ENCODE data around the gene CADPS2. TPM values are rescaled to one million over a fixed set of nuclear protein-coding genes. Genes with fewer than 3 reads are reported as not detected.

The CADPS2 gene
- total RNA-seq, 1 donor from 2014 or later, result 4.4 TPM

DNA sequence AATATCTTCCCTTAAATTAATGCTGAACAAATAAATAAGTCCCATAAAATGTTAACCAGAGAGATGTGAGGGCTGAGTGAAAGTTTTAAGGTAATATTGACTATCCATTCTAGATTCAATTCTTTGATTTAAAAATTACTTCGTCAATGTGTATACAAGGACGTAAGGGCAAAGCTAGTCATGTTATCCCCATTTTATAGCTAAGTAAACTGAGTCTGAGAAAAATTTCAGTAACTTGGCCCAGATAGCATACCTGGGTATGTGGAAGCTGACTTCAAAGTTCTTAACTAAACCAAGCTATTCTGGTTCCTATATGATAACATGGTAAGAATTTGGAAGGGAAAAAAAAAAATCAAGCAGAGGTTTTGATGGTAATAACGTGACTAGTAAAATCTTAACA is 72.4 kb downstream of the CADPS2 start:
- no peak overlapping the region for H3K4me3 ChIP-seq (ENCODE audit: low read depth, low read length)
- TF ChIP-seq, protein P1, sequence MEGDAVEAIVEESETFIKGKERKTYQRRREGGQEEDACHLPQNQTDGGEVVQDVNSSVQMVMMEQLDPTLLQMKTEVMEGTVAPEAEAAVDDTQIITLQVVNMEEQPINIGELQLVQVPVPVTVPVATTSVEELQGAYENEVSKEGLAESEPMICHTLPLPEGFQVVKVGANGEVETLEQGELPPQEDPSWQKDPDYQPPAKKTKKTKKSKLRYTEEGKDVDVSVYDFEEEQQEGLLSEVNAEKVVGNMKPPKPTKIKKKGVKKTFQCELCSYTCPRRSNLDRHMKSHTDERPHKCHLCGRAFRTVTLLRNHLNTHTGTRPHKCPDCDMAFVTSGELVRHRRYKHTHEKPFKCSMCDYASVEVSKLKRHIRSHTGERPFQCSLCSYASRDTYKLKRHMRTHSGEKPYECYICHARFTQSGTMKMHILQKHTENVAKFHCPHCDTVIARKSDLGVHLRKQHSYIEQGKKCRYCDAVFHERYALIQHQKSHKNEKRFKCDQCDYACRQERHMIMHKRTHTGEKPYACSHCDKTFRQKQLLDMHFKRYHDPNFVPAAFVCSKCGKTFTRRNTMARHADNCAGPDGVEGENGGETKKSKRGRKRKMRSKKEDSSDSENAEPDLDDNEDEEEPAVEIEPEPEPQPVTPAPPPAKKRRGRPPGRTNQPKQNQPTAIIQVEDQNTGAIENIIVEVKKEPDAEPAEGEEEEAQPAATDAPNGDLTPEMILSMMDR (conservative IDR thresholded peaks at IDR 0.05; ENCODE audit: low read depth, low read length), result no peak
- no peak for DNase-seq (ENCODE audit: low read depth)

DNA sequence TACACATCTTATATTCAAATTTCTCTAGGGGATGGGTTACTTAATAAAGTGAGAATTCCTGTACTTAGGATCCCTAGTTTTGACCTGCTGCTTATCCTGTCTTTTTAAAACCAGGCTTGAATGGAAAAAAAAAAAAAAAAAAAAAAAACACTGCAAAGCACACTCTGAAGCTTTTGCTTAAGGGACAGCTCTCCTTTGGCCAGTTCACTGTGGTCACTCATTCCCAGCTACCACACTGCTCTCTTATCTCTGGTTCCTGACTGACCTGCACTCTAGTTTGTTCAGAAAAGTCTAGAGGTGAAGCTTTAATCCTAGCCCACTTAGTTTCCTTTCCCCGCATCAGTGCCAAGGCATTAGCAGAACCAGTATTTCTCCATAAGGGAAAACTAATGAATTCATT is 82.4 kb downstream of the CADPS2 start:
- no peak for DNase-seq (ENCODE audit: low read depth)
- TF ChIP-seq, protein P1 (conservative IDR thresholded peaks at IDR 0.05; ENCODE audit: low read depth, low read length), result no peak
- no peak overlapping the region for H3K4me3 ChIP-seq (ENCODE audit: low read depth, low read length)

DNA sequence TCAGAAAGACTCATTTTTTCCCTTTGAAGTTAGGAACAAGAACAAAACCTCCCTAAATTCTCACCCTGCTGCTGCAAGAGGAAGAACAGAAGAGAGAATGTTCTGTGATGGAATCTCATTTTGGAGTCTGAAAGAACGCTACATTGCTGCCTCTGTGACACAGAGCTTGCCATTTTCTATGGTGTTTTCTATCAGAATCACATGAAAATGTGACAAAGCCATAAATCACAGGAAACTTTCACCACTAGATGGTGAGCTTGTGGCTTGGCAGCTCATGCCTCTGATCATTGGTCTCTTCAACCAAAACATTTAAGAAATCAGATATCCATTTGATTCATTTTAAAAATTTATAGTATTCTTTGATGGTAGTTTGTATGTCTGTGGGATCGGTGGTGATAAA is 82.9 kb downstream of the CADPS2 start:
- no peak overlapping the region for H3K4me3 ChIP-seq (ENCODE audit: low read depth, low read length)
- DNase-seq (ENCODE audit: low read depth), result peak; percentile 13
- TF ChIP-seq, protein P1 (conservative IDR thresholded peaks at IDR 0.05; ENCODE audit: low read depth, low read length), result peak; percentile 65

DNA sequence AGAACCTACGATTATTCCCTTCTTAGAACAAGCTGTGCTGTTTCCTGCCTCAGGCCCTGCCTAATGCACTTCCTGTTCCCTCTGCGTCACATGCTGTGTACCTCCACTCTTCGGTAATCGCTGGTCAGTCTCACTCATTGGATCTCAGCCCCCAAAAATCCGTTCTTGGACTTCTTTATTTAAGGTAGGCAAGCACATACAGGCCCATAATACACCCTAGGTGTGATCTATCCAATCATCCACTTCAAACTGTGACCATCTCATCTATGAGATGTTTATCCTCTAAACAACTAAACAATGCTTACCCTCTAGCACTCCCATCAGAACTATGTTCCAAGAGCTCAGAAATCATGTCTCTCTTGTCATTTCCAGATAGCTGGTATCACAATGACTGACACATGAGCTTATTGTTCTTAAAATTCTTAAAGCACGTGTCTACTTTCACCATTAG is 83.9 kb downstream of the CADPS2 start:
- TF ChIP-seq, protein P1 (conservative IDR thresholded peaks at IDR 0.05; ENCODE audit: low read depth, low read length), result no peak
- H3K4me3 ChIP-seq (ENCODE audit: low read depth, low read length), result no peak overlapping the region
- DNase-seq (ENCODE audit: low read depth), result no peak

DNA sequence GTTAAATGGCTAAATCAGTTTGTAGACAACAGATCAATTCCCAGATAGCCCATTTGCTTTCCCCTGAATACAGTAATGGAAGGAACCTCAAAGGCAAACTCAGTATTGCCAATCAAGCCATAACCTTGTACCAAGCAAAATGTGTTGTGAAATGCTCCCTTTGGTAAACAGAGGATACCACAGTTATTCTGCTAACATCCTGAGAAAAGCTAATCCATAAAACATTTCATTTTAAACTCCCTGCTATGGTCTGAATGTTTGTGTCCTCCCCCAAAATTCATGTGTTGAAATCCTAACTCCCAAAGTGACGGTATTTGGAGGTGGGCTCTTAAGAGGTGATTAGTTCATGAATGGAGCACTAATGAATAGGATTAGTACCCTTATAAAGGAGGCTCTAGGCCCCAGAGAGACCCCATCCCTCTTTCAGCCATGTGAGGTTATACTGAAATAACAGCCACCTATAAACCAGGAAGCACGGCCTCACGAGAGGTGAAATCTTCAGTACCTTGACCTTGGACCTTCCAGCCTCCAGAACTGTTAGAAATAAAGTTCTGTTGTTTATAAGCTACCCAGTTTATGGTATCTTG is 94.2 kb downstream of the CADPS2 start:
- no peak overlapping the region for H3K4me3 ChIP-seq (ENCODE audit: low read depth, low read length)
- DNase-seq (ENCODE audit: low read depth), result no peak
- TF ChIP-seq, protein P1 (conservative IDR thresholded peaks at IDR 0.05; ENCODE audit: low read depth, low read length), result no peak

DNA sequence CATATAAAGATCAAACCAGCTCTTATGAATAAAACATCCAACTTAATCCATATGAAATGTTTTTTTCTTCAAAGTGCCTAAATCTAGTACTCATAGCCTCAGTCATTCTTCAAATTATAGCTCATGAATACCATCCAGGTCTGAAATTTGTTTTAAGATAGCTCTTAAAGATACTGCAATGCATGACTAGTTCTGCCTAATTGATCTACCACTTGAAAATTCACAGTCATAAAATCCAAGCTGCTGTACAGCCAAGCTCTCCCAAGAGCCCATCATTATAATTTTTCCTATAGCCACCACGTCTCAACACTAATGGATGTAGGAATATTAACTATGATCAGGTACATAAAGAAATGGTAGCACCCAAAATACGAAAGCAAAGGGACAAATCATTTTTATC is 95.7 kb downstream of the CADPS2 start:
- no peak overlapping the region for H3K4me3 ChIP-seq (ENCODE audit: low read depth, low read length)
- TF ChIP-seq, protein P1 (conservative IDR thresholded peaks at IDR 0.05; ENCODE audit: low read depth, low read length), result no peak
- no peak for DNase-seq (ENCODE audit: low read depth)

DNA sequence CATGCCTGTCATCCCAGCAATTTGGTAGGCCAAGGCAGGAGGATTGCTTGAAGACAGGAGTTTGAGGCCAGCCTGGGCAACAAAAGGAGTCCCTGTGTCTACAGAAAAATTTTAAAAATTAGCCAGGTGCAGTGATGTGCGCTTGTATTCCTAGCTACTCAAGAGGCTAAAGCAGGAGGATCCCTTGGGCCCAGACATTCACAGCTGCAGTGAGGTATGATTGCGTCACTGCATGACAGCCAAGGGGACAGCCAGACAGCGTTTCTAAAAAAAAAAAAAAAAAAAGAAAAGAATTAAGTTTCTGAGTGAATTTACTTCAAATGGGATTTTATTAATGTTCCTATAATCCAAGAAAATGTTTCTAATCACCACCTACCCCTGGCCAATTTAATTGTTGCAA is 96.1 kb downstream of the CADPS2 start:
- no peak for DNase-seq (ENCODE audit: low read depth)
- TF ChIP-seq, protein P1 (conservative IDR thresholded peaks at IDR 0.05; ENCODE audit: low read depth, low read length), result no peak
- H3K4me3 ChIP-seq (ENCODE audit: low read depth, low read length), result no peak overlapping the region

Data from epithelial cell of proximal tubule (primary cell).